ENCODE results near the gene MYCL.

Gene MYCL

GRCh38 chr1:39892601-39893595 is 8.8 kb downstream of the MYCL start (continued):
- TF ChIP-seq KLF17 (tag by site-specific recombination; IDR thresholded peaks at IDR 0.05) (0 out of 2 replicates have a peak, but pooled peaks have one; percentile 33), ZNF623 (tag by site-specific recombination; IDR thresholded peaks at IDR 0.05) (no peak), ZNF426 (tag by site-specific recombination; IDR thresholded peaks at IDR 0.05) (no peak), PRDM4 (tag by site-specific recombination; IDR thresholded peaks at IDR 0.05) (no peak), ZBTB8A (tag by site-specific recombination; IDR thresholded peaks at IDR 0.05) (no peak), ZNF248 (tag by site-specific recombination; IDR thresholded peaks at IDR 0.05) (no peak), PRDM1 (tag by site-specific recombination; IDR thresholded peaks at IDR 0.05) (no peak), ZNF488 (tag by site-specific recombination; IDR thresholded peaks at IDR 0.05) (no peak), ZNF548 (tag by site-specific recombination; IDR thresholded peaks at IDR 0.05) (no peak), ZNF391 (tag by site-specific recombination; IDR thresholded peaks at IDR 0.05; ENCODE audit: borderline replicate concordance, low read depth) (no peak), ZNF112 (tag by site-specific recombination; IDR thresholded peaks at IDR 0.05) (no peak), IKZF3 (tag by site-specific recombination; IDR thresholded peaks at IDR 0.05) (no peak), ZNF776 (tag by site-specific recombination; IDR thresholded peaks at IDR 0.05; ENCODE audit: borderline replicate concordance) (no peak), ZNF202 (tag by site-specific recombination; IDR thresholded peaks at IDR 0.05; ENCODE audit: borderline replicate concordance) (no peak), SP2 (tag by site-specific recombination; IDR thresholded peaks at IDR 0.05) (peak; percentile 61), ZNF433 (tag by site-specific recombination; IDR thresholded peaks at IDR 0.05; ENCODE audit: low read depth) (no peak), ZNF692 (tag by site-specific recombination; IDR thresholded peaks at IDR 0.05) (no peak), WT1 (tag by site-specific recombination; IDR thresholded peaks at IDR 0.05) (peak; percentile 89), YY1 (tag by site-specific recombination; IDR thresholded peaks at IDR 0.05) (no peak), ZBTB7A (tag by site-specific recombination; IDR thresholded peaks at IDR 0.05; ENCODE audit: low read depth) (no peak), AEBP2 (tag by site-specific recombination; IDR thresholded peaks at IDR 0.05; ENCODE audit: borderline replicate concordance) (no peak), ZNF549 (tag by site-specific recombination; IDR thresholded peaks at IDR 0.05) (no peak), ZFP37 (tag by site-specific recombination; IDR thresholded peaks at IDR 0.05) (peak; percentile 51; the same call in 1 of the 2 replicates), ZNF76 (tag by site-specific recombination; IDR thresholded peaks at IDR 0.05; ENCODE audit: borderline replicate concordance, low read depth) (no peak), ZNF148 (tag by site-specific recombination; IDR thresholded peaks at IDR 0.05; ENCODE audit: borderline replicate concordance) (no peak)

Measured in HEK293 (cell line).